CD4-positive, alpha-beta T cell treated with Interleukin-2 at 100 ng/mL for 4 hours (primary cell): ENCODE results near the gene PLCH1.

Experiments
- DNase-seq: peaks from one replicate; pipeline ENCODE4 v3.0.0-alpha.2; 2020; ENCODE audit warnings: low spot score

PLCH1 gene

DNA sequence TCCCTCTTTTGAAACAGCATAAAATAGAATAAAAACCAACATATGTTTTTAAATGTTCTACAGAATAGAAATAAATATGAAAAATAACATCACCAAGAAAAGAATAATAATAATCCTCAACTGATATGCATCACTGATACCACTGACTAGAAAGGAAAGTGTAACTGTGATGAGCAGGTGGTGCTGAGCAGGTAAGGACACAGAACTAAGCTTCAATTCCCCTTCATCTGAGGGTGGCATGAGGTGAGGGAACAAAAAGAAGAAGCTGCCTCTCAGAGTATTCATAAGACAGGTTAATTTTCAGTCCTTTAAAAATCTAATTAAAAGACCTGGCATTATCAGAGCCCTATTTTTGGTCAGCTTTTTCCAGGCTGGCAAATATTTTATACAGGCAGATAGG, 216.3 kb downstream of the PLCH1 start:
- no peak for DNase-seq

DNA sequence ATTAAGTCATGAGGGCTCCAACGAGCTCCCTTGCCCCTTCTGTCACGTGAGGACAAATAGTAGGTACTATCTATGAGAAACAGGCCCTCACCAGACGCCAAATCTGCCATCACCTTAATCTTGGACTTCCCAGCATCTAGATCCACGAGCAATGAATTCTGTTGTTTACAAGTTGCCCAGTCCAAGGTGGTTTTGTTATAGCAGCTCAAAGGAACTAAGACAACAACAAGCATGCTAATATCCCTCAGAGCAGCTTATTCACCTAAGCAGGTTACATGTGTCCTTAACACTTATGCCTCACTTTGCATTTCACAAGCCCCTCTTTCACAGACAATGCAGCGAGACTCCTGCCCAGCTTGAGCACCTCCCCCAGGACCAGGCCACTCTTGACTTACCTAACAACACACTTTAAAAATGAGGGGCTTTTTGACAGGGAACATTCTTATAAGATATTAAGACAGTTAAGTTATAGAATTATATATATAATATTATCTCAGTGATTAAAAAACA, 219.5 kb downstream of the PLCH1 start:
- no peak for DNase-seq

DNA sequence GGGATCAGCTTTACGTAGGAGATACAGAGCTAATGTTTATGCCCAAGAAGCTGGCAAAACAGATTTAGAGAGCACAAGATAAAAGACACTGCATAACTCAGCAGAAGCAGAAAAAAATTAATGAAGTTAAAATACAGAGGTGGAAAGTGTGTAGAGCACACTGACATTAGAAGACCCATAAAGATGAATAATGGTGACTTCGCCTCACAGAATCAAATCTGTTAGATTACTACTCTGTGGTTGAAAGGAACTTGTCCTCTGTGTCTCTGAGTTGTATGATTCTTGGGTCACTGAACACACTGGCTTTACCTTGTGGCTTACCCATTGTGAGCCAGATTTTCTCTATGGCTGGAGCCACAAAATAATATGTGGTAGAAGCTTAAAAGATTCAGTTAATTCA, 224.4 kb downstream of the PLCH1 start:
- no peak for DNase-seq

DNA sequence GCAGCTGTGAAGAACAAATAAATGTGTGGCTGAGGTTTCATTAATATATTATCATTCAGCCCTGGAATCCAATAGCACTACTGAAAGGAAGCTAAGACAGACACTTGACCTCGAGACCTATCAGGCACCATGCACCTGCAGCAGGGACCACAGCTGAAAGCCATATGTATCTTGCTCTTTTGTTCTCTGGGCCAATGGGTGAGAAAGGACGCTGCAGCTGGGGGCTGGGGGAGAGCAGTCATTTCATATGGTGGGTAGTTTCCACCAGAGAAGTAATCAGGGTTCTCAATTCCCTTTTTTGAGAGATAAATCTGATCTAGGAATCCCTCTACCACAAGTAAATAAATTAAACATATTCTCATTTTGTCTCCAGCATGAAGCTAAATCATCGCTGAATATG, 225.8 kb downstream of the PLCH1 start:
- no peak for DNase-seq

DNA sequence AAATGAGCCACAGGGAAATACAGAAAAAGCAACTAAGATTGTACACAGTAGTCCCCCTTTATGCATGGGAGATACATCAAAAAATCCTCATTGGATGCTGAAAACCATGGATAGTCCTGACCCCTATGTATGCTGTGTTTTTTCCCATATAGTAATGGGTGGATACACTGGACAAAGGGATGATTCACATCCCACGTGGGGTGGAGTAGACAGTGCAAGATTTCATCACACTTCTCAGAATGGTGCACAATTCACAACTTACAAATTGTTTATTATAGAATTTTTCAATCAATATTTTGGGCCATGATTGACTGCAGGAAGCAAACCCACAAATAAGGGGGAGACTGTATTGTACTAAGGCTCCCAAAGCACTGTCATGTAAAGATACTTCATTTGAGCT, 227.0 kb downstream of the PLCH1 start:
- no peak for DNase-seq

DNA sequence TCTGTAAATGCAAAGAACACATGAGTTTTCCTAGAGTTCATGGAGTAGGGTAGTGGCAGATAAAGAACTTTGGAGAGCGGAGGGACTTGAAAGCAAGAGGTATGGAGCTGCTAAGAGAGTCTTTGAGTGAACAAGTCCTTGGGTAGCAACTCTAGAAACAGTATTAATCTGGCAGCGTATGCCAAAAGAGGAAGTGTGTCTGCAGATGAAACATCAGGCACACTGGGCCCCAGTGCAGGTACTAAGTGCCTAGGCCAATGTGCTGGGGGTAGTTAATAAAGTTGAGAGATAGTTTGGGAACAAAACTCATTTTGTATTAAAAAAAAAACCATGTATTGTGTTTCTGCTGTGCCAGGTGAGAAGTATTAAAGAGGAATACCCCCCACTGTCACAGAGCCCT, 228.4 kb downstream of the PLCH1 start:
- DNase-seq: no peak

DNA sequence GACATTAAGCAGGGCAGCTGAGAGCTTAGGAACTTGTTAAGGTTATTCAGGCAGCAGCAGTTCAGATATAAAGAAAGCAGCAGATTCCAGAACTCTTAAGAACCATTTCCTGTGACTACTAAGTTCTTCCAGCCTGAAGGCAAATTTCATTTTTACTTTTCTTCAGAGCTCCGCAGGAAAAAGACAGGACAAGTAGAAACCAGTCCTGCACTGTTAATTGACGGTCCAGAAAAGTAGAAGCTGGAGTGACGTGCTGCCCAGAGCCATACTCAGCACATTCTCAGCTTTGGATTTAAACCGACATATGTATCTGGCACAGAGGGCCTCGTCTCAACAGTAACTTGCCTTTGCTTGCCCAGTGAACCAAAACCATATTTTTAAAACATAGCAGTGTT, 232.0 kb downstream of the PLCH1 start:
- DNase-seq: no peak

DNA sequence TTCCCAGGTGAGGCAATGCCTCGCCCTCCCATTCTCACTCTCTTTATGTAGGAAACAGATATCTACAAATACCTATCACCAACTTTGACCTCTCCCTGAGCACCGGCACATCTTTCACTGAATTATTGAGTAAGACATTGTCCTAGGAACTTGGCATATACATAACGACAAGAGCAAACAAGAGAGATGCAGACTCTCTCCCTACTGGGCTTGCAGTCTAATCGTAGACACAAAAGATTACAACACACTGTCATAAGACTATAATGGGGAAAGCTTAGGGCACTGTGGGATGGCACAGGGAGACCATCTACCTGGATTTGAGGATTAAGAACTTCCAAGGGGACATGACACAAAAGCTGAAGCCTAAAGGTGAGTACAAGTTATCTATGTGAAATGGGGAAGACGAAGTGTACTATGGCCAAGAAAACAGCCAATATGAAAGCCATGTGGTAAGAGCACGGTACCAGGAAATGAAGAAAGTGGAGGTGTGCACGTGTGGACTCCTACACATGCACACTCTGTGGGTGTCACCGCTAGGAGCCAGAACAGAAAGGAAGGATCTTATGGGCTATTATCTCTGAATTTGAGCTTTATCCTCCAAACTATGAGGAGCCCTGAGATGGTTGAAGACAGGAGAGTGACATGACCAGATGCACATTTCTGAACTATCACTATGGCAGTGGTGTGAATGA, 232.6 kb downstream of the PLCH1 start:
- DNase-seq: no peak

DNA sequence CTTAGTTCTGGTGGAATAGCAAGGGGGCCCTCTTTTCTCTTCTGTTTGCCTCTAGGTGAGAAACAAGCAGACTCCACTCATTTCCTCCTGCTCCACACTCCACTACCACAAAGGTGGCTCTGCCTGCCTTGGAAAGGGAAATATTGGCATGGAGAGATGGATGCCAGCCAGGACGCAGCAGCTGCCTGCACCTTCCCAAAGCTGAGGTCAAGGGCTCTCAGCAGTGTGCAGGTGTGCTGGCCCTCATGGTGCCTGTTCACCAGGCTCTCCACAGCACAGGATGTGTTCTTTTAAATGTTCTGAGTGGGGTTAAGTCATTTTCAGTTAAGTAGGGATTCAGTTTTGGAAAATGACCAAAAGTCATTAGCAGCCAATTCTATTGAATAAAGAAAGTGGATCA, 240.2 kb downstream of the PLCH1 start:
- DNase-seq: no peak

DNA sequence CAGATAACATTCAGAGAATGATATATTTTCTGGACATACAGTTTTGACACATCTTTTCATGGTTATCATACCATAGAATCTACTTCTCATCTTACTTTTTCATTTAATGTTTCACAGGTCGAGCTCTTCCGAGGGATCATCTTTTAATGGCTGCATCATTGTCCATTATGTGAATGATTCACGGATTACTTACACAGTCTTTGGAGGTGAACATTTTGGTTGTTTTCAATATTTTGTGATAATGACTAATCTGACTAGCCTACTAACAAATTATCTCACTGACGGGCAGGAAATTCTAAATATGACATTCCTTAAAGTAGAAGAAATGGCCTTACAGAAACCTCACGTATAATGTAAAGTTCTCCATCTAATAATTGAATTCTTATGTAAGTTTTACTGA, 242.2 kb downstream of the PLCH1 start:
- no peak for DNase-seq

DNA sequence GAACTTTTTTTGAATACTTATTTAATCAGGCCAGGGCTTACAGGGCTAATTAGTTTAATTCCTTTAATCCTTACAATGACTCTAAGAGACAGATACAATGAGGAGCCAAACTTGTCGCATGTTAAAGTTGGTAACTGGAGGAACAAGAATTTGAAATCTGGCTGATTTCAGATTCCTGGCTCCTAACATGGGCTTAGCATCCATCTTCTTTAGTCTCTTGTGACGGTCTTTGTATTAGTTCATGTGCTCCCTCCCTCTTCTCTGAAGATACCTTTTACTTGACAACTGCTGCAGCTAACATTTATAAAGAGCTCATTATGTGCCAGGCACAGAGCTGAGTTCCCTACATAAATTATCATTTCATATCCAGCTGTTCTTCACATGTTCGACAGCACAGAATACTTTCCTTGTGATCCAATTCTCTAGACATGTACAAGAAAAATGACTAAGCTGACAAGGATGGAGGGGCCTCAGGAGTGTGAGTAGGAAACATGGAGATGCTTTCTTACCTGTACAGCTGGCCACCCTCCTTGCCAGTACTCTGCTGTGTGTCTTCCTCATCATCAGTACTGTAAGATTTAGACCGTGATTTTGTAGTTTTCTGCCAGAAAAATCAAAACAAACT, 244.6 kb downstream of the PLCH1 start:
- no peak for DNase-seq

DNA sequence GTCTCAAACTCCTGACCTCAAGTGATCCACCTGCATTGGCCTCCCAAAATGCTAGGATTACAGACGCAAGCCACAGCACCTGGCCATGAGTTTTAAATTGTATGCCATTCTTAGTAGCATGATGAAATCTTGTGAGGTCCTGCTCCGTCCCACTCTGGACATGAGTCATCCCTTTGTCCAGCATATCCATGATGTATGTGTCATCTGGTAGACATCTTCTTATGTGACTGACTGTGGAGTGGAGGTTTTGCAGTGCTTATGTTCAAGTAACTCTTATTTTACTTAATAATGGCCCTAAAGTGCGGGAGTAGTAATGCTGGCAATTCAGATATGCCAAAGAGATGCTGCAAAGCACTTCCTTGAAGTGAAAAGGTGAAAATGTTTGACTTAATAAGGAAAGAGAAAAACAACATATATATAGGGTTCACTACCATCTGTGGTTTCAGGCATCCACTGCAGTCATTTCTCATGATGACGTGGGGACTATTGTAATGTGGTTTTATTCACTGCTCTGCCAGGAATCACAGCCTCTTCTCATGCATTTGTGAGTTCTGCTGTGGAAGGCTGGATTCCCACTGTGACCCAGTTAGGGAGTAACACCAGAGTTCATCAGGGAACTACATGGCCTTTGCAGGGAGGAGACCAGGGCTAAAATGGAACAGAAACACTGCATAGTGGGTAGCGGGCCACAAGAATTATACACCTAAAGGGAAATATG, 246.8 kb downstream of the PLCH1 start:
- DNase-seq: no peak

DNA sequence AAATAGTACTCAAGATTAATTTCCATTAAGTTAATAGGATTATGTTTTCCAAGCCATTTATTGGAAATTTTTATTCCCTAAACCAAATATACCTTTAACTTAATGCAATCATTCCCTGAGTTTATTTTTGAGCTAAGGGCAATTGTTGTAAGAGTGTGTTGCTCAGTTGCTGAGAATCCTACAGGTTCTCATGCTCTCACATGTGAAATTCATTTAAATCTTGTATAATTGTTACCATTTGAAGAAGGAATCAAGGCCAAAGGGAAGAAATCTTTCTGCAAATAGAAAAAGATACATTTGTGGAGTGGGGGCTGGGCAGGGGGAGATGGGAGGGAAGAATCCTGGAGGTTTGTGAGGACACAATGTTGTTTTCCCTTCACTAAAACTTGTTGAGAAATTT, 248.7 kb downstream of the PLCH1 start:
- no peak for DNase-seq

DNA sequence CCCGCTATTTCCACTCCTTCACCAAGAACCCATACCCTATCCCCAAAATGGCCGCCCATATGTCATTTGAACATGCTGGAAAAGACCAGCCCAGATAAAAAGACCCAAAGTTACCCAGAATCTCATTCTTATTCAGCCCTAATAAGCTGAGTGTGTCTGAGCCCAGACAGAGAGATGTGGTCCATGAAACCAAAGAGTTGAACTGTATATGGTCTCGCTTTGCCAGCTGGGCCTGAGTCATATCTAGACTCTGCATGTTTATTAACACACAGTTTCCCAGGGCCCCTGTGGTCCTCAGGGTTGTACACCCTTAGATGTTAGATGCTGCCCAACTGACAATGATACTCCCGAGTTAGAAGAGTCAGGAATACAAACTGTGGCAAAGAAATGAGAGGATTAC, 249.5 kb downstream of the PLCH1 start:
- DNase-seq: no peak

DNA sequence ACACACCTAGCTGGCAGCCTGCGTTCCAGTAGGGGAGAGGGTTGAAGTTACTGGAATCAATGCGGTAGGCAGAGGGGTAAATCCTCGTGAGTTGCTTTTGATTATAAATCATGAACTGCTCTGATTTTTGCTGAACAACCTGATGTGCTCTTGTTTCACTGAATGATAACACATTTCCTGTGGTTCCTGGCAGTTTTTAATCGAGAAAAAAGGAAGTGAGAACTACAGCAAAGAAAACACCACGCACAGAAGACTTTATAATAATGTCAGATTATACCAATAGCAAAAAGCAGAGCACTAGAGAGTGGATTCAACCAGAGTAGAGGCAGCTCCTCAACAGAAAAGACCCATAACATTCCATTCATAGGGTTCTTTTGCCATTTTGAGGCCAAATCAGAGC, 250.5 kb downstream of the PLCH1 start:
- DNase-seq: no peak

DNA sequence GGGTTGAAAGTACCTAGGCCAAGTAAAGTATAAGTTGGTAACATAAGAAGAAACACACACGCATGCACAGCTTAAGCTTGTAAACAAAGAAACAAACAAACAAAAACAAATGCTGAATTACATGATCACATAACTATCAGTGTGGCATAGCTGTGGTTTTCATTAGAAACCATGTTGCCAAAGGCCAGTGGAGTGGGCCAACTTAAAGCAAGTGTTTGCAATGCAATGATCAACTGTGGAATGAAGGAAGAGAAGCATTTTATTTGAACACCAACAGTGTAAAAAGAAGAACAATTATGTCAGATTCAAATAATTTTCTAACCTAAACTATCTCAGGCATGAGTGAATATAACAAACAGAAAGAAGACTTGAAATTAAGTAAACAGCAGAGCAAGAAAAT, 252.0 kb downstream of the PLCH1 start:
- no peak for DNase-seq

DNA sequence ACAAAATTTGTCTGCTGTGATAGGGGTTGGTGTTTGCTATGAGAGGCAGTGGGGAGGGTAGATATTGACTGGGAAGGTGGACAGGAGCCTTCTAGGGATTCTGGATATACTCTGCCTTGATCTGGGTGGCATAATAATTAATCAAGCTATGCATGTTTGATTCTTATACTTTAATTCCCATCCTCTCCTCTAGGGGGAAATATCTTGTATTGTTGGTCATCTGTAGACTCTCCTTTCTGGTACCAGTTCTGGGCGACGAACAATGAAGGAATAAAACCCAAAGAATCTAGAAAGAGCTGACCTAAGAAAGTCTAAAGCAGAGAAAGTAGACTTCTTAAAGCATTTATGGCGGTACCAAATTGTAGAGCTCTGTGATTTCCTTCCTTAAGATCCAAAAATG, 253.2 kb downstream of the PLCH1 start:
- DNase-seq: no peak

DNA sequence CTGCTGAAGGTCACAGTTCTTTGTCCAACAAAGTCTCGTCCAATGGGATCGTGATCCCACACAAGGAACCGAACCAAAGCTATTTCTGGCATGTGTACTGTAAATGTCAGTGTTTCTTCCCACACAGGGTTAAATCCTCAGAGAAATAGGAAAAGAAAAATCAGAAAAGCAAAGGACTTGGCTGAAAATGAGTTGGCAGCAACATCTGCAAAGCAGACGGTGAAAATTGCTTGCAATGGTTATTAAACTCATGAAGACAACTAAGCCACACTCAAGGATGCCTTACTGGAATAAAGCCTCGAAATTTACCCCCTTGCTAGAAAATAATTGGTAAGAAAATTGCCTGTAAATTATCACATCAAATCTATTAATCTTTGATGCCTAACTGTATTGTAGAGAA, 256.2 kb downstream of the PLCH1 start:
- no peak for DNase-seq

DNA sequence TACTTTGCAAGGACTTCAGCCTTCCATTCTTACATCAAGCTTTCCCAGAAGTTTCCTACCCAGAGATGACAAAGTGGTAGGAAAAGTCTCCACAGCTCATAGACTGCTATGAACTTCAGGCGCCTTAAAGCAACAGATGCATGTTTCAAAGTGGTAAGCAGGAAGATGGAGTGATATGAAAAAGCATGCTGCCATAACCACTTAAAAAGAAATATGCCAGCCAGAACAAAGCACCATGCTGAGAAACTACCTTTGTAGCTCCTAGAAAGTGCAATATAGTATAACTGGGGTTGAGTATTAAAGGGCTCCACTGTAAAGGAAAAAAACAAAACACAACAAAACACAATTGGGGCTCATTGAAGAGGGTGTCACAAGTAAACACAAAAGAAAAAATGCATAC, 259.0 kb downstream of the PLCH1 start:
- DNase-seq: no peak

DNA sequence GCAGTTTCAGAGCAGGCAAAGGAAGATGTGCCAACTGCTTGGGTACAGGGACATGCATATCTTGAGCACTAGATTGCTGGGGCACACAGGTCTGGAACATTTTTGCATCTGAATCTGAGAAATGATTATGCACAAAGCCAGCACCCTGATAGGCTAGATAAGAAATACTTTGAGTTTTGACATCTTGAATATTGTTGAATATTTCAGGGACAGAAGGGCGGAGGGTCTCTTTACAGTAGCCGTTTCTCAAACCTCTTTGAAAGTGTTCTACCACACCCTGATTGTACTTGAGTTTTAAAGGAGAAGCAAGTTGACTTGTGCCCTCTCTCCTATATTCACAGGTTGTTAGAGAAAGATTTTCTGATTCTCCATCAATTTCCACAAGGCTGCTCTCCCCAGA, 263.3 kb downstream of the PLCH1 start:
- DNase-seq: no peak

DNA sequence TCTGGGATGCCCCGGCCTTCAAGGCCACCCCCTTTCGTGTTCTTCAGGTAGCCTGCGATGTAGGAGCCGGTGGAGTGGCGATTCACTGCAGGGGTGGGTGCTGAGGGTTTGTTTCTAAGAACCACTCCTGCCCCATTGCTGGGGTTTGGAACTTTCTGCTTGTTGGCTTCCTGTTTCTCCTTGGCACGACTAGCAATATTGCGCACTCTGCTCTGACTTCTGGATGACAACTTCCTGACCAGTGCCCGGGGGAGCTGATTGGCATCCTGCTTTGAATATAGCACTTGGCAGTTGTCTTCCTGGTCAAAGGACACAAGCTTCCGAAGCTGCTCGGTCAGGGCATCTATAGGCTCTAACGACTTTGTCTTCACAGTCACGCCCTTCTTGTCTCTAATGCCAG, 263.8 kb downstream of the PLCH1 start:
- DNase-seq: no peak

DNA sequence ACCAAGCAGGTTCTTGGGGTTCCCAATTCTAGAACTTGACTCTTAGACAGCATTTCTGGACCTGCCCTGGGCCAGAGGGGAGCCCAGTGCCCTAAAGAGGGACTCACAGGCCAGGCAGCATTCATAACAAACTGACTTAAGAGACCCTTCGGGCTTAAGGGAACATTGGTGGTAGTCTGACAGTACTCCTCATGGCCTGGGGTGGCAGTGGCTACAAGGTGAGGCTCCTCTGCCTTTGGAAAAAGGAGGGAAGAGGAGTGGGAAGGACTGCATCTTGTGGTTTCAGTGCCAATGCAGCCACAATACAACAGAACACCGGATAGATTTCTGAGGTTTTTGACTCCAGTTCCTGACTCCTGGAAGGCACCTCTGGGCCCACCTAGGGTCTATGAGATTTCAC, 279.2 kb downstream of the PLCH1 start:
- DNase-seq: no peak

DNA sequence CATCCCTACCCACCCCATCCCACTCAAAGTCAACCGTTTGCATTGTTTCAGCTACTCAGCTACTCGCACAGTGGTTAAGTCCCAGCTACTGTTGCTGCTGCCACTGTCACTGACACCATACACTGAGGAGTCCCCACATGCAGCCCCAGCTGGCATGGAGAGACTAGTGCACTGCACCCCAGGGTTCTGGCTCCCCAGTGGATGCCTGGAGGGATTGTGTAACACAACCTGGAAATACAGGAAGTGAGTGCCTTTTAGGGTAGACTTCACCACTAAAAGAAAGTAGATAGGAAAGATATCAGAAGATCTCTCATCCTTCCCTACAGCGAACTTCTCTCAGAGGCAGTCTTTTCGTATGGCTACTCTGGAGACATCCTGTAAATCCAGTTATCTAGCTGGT, 282.2 kb downstream of the PLCH1 start:
- DNase-seq: no peak

DNA sequence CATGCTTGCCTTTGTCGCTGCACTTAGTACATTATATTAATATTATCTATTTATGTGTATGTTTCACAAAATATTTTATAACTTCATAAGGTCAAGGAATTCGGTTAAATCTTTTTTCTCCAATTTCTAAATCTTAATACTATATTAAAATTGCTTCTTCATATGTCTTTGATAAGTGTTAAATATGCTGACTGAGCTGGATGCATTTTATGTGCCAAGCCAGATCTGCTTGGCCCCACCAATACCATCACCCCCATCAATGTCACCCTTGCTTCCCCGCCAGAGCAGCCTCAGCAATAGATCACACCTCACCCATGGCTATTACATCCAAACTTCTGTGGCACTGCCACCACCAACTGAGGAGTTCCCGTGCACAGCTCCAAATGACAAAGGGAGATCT, 287.3 kb downstream of the PLCH1 start:
- DNase-seq: no peak
